Stimulated activated CD4-positive, alpha-beta T cell treated with anti-CD3 and anti-CD28 coated beads, Interleukin-1b, Interleukin-23, amount 100 ng/mL, for 1 hour (primary cell): ENCODE measurements around the gene INTS6.

Experiments used
- DNase-seq, 2 donors: peaks; one replicate each; pipeline ENCODE4 v3.0.0-alpha.2; 2020; ENCODE audit warnings: low read depth in 2 of 2

Gene INTS6

DNA sequence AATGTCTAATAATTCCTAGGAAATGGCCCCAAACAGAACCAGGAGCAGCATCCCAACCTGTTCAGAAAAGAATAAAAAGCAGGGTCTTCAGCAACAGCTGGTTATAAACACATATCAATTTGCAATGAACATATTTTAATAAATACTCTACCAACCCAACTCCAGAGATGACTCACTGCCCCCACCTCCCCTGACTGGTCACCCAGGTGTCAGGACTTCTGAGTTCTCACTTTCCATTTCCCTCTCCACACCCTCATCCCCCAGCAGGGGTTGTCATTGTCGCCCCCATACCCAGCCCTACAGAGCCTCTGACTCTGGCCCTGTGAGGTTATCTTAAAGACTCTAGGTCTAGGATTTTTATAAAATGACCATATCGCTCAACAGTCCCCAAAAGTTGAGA is 106.4 kb downstream of the INTS6 start:
- DNase-seq = no peak

DNA sequence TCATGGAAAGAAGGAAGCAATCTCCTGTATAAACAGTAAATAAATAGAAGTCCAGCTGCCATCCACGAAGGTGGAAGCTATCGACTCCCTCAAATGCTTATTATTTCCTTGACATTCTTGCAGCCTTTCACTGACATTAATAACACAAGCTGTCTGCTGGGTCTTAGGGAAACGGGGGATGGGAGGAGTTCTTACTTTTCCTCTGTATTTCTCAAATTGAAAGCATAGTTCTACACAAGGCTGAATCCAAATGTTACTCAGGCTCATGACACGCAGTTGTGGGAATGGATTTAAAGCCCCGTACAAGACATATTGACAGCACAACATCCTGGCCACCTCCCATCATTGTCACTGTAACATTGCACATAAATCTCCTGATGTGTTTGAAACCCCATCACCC is 109.4 kb downstream of the INTS6 start:
- no peak for DNase-seq

DNA sequence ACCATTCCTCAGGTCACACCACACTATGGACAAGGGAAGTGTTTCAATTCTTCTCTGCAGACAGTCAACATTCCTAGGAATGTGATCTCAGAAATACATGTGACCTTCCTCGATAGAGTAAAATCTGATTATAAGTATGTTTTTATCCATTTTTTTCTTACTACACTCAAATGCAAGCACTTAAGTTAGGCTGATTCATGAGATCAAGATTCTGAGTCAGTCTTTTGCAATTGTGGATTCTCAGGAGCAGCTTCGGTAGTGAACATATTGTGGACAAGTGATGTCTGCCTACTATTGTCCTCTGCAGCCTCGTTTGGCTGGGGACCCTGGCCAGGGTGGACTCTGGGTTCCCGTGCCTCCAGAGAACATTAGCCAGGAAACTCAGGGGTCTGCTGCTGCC is 110.1 kb downstream of the INTS6 start:
- DNase-seq = no peak

DNA sequence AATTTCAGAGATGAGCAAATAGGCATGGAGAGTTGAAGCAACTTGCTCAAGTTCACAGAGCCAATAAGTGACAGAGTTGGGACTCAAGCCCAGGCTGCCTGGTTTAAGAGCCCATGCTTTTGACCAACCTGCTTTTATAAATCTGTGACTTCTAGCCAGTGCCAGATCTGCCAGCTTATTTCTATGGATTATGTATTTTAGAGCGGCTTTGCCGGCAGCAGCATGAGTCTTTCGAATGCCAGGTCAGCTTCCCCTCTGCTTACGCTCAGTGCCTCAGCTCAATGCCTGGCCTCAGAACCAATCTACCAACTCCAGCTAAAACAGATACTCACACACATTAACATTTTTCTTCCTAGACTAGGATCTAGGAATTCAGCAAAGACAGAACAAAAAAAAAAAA is 111.0 kb downstream of the INTS6 start:
- no peak for DNase-seq

DNA sequence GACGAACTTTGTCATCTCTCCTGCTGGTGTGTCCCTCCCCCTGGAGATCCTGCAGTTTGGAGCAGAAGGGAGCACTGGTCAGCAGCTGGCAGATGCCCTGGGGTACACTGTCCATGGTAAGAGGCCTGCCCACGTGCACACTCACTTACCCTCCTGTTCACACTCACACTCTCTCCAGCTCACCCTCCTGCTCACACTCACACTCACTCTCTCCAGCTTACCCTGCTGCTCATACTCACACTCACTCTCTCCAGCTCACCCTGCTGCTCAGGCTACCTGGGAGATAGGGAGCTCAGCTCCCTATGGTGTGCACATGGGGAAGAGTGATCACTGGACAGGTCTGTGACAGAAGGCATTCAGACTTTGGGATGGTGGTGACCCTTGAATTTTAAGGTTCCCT is 111.6 kb downstream of the INTS6 start:
- no peak for DNase-seq

DNA sequence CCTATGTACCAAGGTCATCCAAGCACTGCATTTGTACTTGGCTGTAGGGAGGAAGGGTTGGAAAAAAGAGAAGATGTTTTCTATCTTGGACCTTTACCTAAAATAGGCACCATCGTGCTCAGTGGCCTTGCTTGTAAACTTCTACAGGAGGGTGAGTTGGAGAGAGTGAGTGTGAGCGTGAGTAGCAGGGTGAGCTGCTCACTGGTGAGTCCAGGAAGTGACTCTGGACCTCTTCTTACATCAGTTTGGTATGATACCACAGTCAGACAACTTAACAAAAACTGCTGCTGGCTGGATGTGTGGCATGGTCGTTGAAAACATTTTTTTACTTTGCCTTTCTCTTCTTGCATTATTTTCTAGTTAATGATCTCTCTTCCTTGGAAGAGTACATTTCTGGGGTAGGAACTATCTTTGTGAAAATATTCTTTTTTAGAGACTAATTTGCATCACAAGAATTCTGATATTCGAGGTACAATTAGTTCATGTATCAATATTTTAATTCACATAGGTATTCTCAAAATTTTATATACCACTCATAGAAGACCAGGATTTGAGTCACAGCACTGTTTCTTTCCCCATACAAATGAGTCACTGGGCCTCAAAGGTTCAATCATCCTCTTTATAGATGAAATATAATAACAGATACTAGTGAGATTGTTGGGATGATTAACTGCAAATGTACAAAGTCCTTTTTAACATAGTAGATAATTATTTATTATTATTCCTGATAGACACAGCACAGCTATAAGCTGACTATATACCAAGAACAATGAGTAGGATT is 112.7 kb downstream of the INTS6 start:
- DNase-seq = no peak

DNA sequence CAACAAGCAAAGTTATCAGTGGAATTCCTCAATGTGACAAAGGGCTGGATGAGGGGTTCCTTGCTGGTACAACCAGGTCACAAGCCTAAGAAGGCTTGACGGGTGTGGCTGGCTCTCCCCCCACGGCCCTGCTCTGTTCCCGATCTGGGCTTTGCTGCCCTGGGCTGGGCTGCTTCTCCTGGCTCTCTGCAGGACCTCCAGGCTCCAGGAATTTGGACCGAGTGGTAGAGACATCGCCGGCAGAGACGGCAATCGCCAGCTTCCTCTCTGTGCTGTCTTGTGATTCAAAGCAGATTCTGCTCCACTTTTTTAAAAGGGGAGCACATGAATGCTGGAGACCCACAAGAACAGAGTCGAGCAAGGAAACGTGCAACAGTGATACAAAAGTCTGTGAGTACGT is 113.5 kb downstream of the INTS6 start, which contains the start of gene SERPINE3:
TSS of gene SERPINE3 (plus strand) at position 338 of the 400 bp plus-strand sequence. CDS start 1,401 bp downstream, outside the sequence.
- DNase-seq = no peak

DNA sequence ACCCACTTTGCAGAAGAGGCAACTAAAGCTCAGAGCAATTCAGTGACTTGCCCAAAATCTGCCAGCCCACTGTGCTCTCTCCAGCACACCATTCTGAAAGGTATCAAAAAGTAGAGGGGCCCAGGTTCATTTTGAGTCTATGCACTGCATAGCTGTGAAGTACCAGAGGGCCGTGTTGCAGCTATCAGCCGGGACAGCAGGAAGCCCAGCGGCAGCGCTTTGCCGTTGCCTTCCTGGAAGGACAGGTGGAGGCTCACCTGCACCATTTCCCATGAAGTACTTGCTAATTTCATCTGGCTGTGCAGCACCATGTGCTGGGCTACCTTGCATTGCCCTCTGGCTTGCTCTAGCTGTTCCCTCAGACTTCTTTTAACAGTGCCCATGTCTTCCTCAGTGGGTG is 116.1 kb downstream of the INTS6 start:
- DNase-seq = no peak

DNA sequence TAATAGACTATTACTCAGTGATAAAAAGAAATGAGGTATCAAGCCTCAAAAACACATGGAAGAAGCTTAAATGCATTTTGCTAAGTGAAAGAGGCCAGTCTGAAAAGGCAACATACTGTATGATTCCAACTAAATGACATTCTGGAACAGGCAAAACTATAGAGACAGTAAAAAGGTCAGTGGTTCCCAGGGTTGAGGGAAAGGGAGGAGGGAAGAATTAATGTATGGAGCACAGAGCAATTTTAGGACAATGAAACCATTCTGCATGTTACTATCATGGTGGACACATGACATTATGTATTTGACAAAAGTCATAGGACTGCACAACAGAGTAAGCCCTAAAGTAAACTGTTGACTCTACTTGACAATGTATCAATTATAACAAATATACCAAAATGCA is 119.0 kb downstream of the INTS6 start:
- no peak for DNase-seq

DNA sequence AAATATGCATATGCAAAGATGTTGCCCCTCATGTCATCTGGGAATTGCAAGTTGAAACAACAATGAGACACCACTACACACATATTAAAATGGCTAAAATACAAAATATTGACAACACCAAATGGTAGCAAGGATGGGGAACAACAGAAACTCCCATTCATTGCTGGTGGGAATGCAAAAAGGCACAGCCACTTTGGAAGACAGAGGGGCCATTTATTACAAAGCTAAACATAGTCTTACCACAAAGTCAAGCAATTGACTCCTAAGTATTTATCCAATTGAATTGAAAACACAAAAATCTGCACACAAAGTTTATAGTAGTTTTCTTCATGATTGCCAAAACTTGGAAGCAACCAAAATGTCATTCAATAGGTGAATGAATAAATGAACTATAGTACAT is 119.4 kb downstream of the INTS6 start:
- DNase-seq = no peak

DNA sequence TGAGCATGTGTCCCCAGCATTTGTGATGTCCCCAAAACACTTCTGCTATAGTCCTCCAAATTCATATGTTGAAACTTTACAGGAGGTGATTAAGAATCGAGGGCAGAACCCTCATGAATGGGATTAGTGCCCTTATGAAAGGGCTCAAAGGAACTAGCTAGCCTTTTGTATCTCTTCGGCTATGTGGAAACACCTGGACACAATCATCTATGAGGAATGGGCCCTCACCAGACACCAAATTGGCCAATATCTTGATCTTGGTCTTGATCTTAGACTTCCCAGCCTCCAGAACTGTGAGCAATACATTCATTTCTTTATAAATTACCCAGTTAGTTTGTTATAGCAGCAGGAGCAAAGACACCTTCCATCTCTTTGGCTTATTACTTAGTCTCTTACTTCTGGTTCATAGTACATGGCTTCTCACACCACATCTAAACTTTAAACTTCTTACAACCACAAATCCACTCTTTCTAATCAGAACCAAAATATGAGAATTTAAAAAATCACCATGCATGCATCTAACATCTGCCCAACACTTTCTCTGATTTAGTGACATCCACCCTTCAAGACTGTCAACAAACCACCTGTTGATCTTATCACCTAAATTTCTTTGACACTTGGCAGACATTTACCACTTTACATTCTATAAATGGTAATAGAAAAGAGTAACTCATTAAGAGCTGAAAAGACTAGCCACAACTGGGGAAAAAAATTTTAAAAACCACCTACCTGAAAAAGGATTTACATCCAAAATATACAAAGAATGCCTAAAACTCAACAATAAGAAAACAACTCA is 120.1 kb downstream of the INTS6 start:
- DNase-seq = no peak

DNA sequence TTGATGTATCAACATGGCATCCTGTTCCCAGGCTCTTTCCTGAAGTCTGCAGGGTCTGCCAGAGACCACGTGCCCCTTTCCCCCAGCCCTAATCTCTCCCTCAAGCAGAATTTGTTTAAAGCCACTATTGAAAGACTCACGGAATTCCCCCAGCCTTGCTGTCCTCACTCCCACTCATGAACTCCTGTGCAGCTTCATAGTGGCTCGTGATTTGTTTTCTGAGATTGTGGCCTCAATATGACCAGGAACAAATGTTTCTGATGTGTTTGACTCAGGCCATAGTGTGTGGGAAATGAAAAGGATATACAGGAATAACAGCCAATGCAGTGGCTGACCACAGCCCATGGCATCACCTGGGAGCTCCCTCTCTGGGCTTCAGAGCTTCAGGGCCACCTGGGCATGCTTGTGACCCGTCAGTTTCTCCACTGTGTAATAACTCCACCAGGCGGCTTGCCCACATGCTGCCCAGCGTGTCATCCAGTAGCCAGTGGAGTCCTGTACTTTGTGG is 121.4 kb downstream of the INTS6 start:
- no peak for DNase-seq

DNA sequence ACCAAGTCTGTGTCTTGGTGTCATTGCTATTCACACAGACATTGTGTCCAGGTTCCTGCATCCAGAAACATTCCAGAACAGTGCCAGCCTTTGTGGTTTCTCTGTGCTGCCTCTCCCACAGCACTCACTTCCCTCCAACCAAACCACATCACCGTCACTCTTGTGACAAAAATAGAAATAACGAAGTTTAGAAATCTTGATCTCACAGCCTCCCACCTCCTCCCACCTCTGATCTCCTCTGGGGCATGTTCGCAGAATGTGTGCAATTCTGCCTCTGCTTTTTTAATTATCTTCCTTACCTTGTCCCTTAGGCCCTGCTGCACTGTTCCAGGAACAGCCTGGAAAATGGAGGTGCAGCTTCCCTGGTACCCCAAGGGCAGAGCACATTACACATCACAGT is 122.0 kb downstream of the INTS6 start:
- DNase-seq = no peak

DNA sequence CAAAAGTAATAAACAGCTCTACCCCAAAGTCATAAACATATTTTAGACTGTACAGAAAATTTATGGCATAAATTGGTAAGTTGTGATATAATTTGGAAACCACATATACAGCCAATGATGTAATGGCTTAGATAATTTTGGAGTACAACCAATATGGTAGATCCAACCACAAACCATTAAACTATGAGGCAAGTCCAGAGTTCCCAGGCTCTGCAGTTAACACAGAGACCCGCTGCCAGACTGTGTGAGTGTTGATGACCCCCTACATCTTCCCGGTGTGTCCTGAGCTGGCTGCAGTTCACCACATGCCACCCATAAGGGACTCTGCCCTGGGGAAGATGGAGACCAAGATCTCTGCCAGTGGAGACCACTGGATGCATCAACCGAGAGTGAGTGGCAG is 123.2 kb downstream of the INTS6 start:
- no peak for DNase-seq

DNA sequence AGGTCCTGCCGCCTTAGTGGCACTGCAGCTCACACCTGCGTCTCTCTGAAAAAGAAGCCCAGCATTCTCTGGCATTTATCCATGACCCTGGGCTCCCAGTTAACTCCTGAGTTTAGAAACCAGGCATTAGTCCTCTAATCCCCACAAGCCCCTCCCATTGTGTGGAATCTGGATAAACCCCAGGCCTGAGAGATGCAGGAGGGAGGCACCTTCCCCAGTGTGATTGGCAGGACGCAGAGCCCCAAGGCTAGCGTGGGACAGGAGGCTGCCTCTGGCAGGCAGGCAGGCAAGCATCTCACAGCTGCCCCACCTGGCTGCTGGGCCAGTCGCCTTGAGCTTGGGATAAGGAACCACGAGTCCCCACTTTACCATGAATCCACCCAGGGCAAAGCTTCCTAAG is 124.3 kb downstream of the INTS6 start:
- DNase-seq = no peak

DNA sequence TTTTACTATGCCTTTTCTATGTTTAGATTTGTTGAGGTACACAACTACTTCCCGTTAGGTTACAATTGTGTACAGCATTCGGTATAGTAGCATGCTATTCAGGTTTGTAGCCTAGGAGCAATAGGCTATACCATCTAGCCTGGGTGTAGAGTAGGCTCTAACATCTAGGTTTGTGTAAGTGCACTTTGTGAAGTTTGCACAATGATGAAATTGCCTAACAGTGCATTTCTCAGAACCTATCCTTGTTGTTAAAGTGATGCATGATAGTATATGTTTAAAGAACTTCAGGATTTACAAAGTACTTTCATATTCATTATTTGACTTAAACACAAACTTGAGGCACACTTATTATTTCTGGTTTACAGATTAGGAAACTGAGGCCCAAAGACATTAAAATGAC is 124.9 kb downstream of the INTS6 start:
- no peak for DNase-seq

DNA sequence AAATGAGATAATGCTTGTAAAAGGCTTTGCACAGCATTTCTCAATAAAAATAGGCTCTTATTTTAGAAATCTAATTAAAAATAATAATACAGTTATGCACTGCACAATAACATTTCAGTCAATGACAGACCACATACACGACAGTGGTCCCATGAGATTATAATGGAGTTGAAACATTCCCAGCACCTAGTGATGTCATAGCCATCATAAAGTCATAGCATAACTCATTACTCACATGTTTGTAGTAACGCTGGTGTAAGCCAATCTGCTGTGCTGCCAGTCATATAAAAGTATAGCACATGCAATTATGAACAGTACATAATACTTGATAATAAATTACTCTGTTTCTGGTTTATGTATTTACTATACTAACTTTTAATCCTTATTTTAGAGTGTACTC is 126.1 kb downstream of the INTS6 start:
- no peak for DNase-seq

DNA sequence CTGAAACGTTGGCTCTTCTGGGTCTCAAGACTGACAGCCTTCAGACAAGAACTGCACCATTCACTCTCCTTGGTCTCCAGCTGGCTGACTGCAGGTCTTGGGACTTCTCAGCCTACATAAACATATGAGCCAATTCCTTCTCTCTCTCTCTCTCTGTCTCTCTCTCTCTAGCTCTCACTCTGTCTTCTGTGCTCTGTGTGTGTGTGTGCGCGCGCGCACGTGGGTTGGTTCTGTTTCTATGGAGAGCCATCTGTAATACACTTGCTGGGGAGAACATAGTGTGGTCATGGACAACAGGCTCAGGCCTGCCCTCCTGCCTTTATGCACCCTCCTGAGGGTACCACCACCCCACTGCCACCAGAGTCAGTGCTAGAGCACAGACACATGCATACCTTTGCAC is 127.0 kb downstream of the INTS6 start:
- no peak for DNase-seq

DNA sequence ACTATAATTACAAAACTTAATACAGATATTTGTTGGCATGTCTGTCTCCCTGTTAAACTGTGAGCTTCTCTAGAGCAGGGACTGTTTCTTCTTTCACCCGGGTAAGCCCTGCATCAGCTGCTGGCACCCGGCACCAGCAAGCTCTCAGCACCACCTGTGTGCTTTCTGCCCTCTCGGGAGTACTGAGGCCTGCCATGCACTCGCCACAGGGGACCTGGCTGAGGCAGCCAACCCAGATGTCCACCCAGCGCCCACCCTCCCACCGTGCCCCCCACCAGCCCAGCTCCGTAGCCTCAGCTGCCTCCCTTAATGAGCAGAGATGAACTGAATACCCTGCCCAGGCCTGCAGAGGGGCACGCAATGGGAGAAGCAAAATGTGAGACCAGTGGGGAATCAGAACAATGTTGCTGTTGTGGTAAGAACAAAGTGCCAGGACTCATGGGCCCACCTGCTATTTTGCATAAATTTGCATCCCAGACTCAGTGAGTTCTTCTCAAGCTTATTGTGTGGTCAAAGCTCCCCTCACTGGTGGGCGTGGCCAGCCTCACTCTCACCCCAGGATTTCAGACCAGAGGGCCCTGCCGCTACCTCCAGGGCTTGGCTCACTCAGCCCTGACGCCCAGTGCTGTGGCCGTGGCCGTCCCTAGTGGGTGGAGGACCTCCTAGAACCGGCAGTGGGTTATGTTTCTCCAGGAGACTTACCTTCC is 128.0 kb downstream of the INTS6 start:
- no peak for DNase-seq

DNA sequence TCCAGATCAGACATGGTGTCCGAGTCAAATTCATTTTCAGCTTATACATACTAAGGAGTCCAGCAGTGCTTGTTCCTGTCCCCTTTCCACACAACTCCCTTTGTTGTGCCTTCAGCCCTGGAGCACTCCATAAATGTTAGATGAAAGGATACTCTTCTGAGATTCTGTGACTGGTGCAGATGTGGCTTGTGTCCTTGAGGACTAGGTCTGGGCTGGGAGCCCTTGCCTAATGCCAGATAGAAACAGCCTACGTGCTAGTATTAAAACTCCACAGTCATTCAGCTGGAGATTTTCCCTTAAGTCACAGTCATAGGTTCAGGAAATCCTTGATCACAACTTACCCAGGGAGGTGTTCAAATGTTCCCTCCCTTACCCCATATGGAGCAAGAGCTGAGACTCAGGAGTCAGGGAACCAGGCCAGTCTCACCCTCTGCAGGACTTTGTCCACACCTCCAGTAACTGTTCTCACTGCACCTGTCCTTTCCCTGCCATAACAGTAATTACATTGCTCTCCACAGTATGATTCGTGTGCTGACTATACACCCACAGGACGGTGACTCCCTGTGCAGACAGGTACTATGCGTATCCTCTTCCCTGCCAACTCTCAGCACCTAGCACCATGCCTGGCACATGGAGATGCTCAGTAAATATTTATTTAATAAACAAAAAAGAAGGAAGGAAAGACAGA is 128.9 kb downstream of the INTS6 start:
- no peak for DNase-seq

DNA sequence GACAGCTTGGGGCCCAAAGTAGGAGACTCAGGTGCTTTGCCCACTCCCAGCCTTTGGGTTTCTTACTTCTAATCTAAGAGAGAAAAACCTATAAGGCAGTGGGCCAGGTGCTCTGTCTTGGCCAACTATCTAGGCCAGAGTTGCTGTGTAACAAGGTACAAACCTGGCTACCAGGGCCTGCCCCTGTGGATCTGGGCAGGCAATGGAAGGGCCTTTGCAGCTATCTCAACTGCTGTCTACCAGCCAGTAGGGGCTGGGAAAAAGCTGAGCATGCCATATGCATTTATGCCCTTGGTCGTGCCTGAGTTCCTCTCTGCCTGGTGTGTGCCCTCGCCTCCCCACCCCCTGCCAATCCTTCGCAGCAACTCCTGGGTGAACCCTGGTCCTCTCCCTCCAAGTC is 130.0 kb downstream of the INTS6 start:
- no peak for DNase-seq

DNA sequence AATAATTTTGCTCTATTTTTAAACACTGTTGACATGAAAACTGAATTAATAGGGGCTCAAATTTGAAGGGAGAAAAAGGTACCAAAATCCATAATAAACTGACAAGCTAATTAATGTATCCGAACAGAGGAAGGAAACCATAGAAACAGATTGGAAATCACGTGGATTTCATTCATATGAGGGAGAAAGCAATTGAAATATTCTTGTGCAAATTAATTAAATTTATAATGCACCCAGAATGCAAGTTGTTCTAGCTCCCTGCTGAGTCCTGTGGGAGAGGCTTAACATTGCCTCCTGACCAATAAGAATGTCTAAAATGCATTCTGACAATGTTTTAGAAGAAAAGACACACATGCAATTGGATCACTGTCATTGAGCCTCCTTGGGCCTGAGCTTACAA is 131.0 kb downstream of the INTS6 start:
- DNase-seq = no peak
